ENCODE measurements around the gene RAB26. TPM values are rescaled to one million over a fixed set of nuclear protein-coding genes. Genes with fewer than 3 reads are reported as not detected.

Gene RAB26
- total and polyA plus RNA-seq, 12 donors = 0.26 to 6.4 (median 1.6) TPM

GRCh38 chr16:2187212-2187611 lies 38.8 kb downstream of the RAB26 start:
- WGBS, 2 donors = 79 to 81% methylated on average over 17 of the region's 17 CpGs
- ATAC-seq = no peak
- intact Hi-C loops (cut with DNase I) = no loop called here

GRCh38 chr16:2188395-2188794 lies 40.0 kb downstream of the RAB26 start:
- intact Hi-C loops (cut with DNase I) = no loop called here

More at GRCh38 chr16:2187212-2187611, 38.8 kb downstream of the RAB26 start:
- no peak overlapping the region for H3K27ac ChIP-seq
- H3K9me3 ChIP-seq = no peaks in the 10 kb centered on the region
- no peaks in the 10 kb centered on the region for H3K36me3 ChIP-seq
- TF ChIP-seq CTCF (IDR thresholded peaks at IDR 0.05) = no peak
- no peaks in the 10 kb centered on the region for H3K27me3 ChIP-seq
- no peak overlapping the region for H3K4me3 ChIP-seq
- no peak for DNase-seq
- no peaks in the 10 kb centered on the region for H3K4me1 ChIP-seq

GRCh38 chr16:2189252-2189893 lies 40.9 kb downstream of the RAB26 start:
- Histone ChIP-seq H3K36me3 (no peaks in the 10 kb centered on the region), H3K4me1 (no peaks in the 10 kb centered on the region), H3K27me3 (peaks cover 0 to 11% (median 7%) of the 10 kb centered on the region in 7 donors), H3K4me3 (no peak overlapping the region), H3K27ac (no peak overlapping the region), H3K9me3 (no peaks in the 10 kb centered on the region)
- DNase-seq = no peak
- 89 to 90% methylated on average over 24 to 25 of the region's 25 CpGs for WGBS, 2 donors
- TF ChIP-seq CTCF (IDR thresholded peaks at IDR 0.05) = no peak
- no peak for ATAC-seq
- intact Hi-C loops (cut with DNase I) = no loop called here

More at GRCh38 chr16:2188395-2188794, 40.0 kb downstream of the RAB26 start:
- no peaks in the 10 kb centered on the region for H3K36me3 ChIP-seq
- TF ChIP-seq CTCF (IDR thresholded peaks at IDR 0.05) = no peak
- no peak overlapping the region for H3K4me3 ChIP-seq
- DNase-seq (no peak), ATAC-seq (no peak)
- H3K9me3 ChIP-seq = no peaks in the 10 kb centered on the region
- H3K27ac ChIP-seq = no peak overlapping the region
- 94 to 97% methylated on average over 8 of the region's 8 CpGs for WGBS, 2 donors
- no peaks in the 10 kb centered on the region for H3K4me1 ChIP-seq
- peaks cover 0 to 2% (median 0%) of the 10 kb centered on the region in 7 donors for H3K27me3 ChIP-seq

- Histone ChIP-seq H3K4me1 (peaks cover 0 to 3% (median 2%) of the 10 kb centered on the region in 9 donors), H3K9me3 (no peaks in the 10 kb centered on the region), H3K36me3 (no peaks in the 10 kb centered on the region), H3K4me3 (no peak overlapping the region), H3K27ac (no peak overlapping the region), H3K27me3 (peaks cover 2 to 19% (median 15%) of the 10 kb centered on the region in 7 donors)
- DNase-seq = no peak
- no peak for ATAC-seq
- 86 to 87% methylated on average over 24 of the region's 24 CpGs for WGBS, 2 donors
- intact Hi-C loops (cut with DNase I) = loop anchor here in 1 of 10 donors (10.0 kb wide), 1 partner anchor 315 kb away; no protein-coding TSS in a partner anchor
- TF ChIP-seq CTCF (IDR thresholded peaks at IDR 0.05) = no peak
Observed at GRCh38 chr16:2190002-2190658, 41.7 kb downstream of the RAB26 start.

All from heart right ventricle (tissue), 16 donors.